ENCODE measurements around the gene AKIP1. TPM values are rescaled to one million over a fixed set of nuclear protein-coding genes. Genes with fewer than 3 reads are reported as not detected.

The AKIP1 gene
- total RNA-seq, 1 donor, result 39.1 TPM

DNA sequence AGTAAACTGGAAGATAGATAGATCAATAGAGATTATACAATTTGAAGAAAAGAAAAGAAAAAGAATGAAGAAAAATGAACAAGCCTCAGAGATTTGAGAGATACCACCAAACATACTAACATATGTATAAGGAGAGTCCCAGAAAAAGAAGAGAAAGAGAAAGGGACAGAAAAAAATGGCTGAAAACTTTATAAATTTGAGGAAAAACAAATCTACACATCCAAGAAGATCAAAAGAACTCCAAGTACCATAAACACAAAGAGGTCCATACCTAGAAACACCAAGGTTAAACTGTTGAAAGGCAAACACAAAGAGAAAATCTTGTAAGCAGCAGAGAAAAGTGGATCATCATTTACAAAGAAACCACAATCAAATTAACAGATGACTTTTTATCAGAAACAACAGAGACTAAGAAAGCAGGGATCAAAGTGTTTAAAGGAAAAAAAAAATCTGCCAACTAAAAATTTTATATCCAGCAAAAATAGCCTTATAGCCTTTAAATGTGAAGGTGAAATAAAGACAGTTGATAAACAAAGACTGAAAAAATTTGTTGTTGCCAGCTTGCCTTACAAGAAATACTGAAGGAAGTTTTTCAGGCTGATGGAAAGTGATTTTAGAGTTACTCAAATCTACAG, 11.8 kb upstream of the AKIP1 start:
- H3K36me3 ChIP-seq (ENCODE audit: insufficient read depth, low read length), result no peaks in the 10 kb centered on the region
- no peak for DNase-seq (ENCODE audit: insufficient read length, low spot score, missing footprints)

DNA sequence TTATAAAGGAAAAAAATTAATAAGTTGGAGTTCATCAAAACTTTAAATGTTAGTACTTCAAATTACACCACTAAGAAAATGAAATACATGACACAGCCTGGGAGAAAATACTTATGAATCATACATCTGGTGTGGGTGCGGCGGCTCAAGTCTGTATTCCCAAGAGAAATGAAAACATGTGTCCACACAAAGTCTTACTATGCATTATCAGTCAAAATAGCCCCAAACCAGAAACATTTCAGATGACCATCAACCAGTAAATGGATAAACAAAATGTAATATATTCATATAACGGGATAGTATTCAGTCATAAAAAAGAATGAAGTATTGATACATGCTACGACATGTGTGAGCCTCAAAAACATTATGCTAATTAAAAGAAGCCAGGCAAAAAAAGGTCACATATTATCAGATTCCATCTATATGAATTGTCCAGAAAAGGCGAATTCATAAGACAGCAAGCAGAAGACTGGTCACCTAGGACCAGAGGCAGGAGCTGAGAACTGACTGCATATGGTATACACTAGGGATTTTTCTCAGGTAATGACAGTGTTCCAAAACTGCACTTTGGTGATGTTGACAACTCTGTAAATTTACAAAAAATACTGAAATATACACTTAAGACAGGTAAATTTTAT, 5.3 kb upstream of the AKIP1 start:
- Histone ChIP-seq H3K4me1 (ENCODE audit: insufficient read depth, low read length) (peaks cover 22% of the 10 kb centered on the region), H3K79me2 (ENCODE audit: insufficient read depth, low read length) (no peaks in the 10 kb centered on the region), H3K9me3 (ENCODE audit: low read depth, low read length) (no peaks in the 10 kb centered on the region), H3K36me3 (ENCODE audit: insufficient read depth, low read length) (no peaks in the 10 kb centered on the region), H3K27ac (ENCODE audit: low read depth, low read length) (peak overlapping the region; percentile 68), H3K27me3 (ENCODE audit: insufficient read depth, low read length) (no peaks in the 10 kb centered on the region), H2AFZ (ENCODE audit: low read length) (no peak overlapping the region), H4K20me1 (ENCODE audit: insufficient read depth, low read length) (no peaks in the 10 kb centered on the region), H3K4me2 (ENCODE audit: insufficient read depth, low read length) (peak overlapping the region; percentile 34), H3K4me3 (ENCODE audit: insufficient read depth, low read length) (no peak overlapping the region)
- peak; percentile 81 for DNase-seq (ENCODE audit: insufficient read length, low spot score, missing footprints)
- TF ChIP-seq, protein P1, sequence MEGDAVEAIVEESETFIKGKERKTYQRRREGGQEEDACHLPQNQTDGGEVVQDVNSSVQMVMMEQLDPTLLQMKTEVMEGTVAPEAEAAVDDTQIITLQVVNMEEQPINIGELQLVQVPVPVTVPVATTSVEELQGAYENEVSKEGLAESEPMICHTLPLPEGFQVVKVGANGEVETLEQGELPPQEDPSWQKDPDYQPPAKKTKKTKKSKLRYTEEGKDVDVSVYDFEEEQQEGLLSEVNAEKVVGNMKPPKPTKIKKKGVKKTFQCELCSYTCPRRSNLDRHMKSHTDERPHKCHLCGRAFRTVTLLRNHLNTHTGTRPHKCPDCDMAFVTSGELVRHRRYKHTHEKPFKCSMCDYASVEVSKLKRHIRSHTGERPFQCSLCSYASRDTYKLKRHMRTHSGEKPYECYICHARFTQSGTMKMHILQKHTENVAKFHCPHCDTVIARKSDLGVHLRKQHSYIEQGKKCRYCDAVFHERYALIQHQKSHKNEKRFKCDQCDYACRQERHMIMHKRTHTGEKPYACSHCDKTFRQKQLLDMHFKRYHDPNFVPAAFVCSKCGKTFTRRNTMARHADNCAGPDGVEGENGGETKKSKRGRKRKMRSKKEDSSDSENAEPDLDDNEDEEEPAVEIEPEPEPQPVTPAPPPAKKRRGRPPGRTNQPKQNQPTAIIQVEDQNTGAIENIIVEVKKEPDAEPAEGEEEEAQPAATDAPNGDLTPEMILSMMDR (IDR thresholded peaks at IDR 0.05; ENCODE audit: extremely low read depth, low read depth, low read length), result no peak

More for the DNA sequence above, 11.8 kb upstream of the AKIP1 start:
- H2AFZ ChIP-seq (ENCODE audit: low read length), result no peak overlapping the region
- no peaks in the 10 kb centered on the region for H3K27me3 ChIP-seq (ENCODE audit: insufficient read depth, low read length)
- H3K27ac ChIP-seq (ENCODE audit: low read depth, low read length), result no peak overlapping the region
- H4K20me1 ChIP-seq (ENCODE audit: insufficient read depth, low read length), result no peaks in the 10 kb centered on the region
- H3K4me3 ChIP-seq (ENCODE audit: insufficient read depth, low read length), result no peak overlapping the region
- H3K9me3 ChIP-seq (ENCODE audit: low read depth, low read length), result no peaks in the 10 kb centered on the region
- H3K4me2 ChIP-seq (ENCODE audit: insufficient read depth, low read length), result no peak overlapping the region
- H3K4me1 ChIP-seq (ENCODE audit: insufficient read depth, low read length), result no peaks in the 10 kb centered on the region
- TF ChIP-seq, protein P1 (IDR thresholded peaks at IDR 0.05; ENCODE audit: extremely low read depth, low read depth, low read length), result no peak
- no peaks in the 10 kb centered on the region for H3K79me2 ChIP-seq (ENCODE audit: insufficient read depth, low read length)

DNA sequence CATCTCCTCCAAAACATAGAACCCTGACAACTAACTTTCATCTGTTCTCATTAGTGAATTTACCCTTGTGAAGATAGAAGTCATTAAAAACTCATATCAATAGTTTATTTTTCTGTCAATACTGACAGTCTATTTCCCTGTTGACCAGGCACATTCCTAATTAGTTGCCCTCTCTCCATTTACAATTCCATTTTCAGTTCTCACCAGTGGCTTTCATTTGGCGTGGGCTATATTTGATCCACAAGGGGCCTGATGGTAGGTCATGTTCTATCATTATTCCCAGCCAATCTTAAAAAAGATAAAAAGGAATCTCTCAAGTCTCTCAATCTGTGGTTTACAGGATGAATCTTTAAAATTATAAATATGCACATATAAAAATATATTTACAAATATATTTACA, 3.9 kb upstream of the AKIP1 start:
- Histone ChIP-seq H3K9me3 (ENCODE audit: low read depth, low read length) (no peaks in the 10 kb centered on the region), H3K27me3 (ENCODE audit: insufficient read depth, low read length) (no peaks in the 10 kb centered on the region), H4K20me1 (ENCODE audit: insufficient read depth, low read length) (no peaks in the 10 kb centered on the region), H3K27ac (ENCODE audit: low read depth, low read length) (peak overlapping the region; percentile 5), H3K4me3 (ENCODE audit: insufficient read depth, low read length) (no peak overlapping the region), H3K79me2 (ENCODE audit: insufficient read depth, low read length) (peaks cover 8% of the 10 kb centered on the region), H2AFZ (ENCODE audit: low read length) (no peak overlapping the region), H3K36me3 (ENCODE audit: insufficient read depth, low read length) (no peaks in the 10 kb centered on the region), H3K4me2 (ENCODE audit: insufficient read depth, low read length) (no peak overlapping the region), H3K4me1 (ENCODE audit: insufficient read depth, low read length) (peaks cover 22% of the 10 kb centered on the region)
- TF ChIP-seq, protein P1 (IDR thresholded peaks at IDR 0.05; ENCODE audit: extremely low read depth, low read depth, low read length), result no peak
- DNase-seq (ENCODE audit: insufficient read length, low spot score, missing footprints), result no peak

DNA sequence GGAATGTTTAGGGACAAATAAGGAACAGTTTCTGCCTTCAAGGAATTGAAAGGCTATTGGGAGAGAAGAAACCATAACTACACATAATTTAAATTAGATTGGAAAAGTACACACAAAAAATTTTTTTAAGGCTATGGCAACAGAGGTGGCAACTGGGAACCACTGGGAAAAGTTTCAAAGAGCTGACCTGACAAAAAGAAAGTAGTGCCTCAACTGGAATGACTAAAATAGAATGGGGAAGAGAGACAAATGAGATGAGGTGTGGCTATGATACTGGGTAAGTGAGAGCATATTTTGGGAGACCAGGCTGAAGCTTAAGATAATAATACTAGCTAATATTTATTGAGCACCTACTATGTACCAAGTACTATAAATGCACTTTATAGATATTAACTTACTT, 2.9 kb upstream of the AKIP1 start:
- TF ChIP-seq, protein P1 (IDR thresholded peaks at IDR 0.05; ENCODE audit: extremely low read depth, low read depth, low read length), result no peak
- no peaks in the 10 kb centered on the region for H3K9me3 ChIP-seq (ENCODE audit: low read depth, low read length)

More for the DNA sequence above, 2.9 kb upstream of the AKIP1 start:
- no peak overlapping the region for H3K27ac ChIP-seq (ENCODE audit: low read depth, low read length)
- H3K36me3 ChIP-seq (ENCODE audit: insufficient read depth, low read length), result no peaks in the 10 kb centered on the region
- H3K4me3 ChIP-seq (ENCODE audit: insufficient read depth, low read length), result no peak overlapping the region
- no peak overlapping the region for H3K4me2 ChIP-seq (ENCODE audit: insufficient read depth, low read length)
- H3K4me1 ChIP-seq (ENCODE audit: insufficient read depth, low read length), result peaks cover 22% of the 10 kb centered on the region
- no peak overlapping the region for H2AFZ ChIP-seq (ENCODE audit: low read length)
- no peaks in the 10 kb centered on the region for H3K27me3 ChIP-seq (ENCODE audit: insufficient read depth, low read length)
- H4K20me1 ChIP-seq (ENCODE audit: insufficient read depth, low read length), result no peaks in the 10 kb centered on the region
- peaks cover 13% of the 10 kb centered on the region for H3K79me2 ChIP-seq (ENCODE audit: insufficient read depth, low read length)
- DNase-seq (ENCODE audit: insufficient read length, low spot score, missing footprints), result no peak

Data from osteoblast (primary cell).